GM23338 (cell line): ENCODE data around the gene SLC35D3. TPM values are rescaled to one million over a fixed set of nuclear protein-coding genes. Genes with fewer than 3 reads are reported as not detected.

Experiments
- ATAC-seq: fragments of 200-7000 bp; cut with Tn5 transposase; 3 replicates; pipeline ENCODE4 v1.9.1; 2020
- DNase-seq: peaks from one replicate; pipeline ENCODE4 v3.0.0-alpha.2; 2015; ENCODE audit warnings: low spot score
- H2AFZ ChIP-seq: fragments of 200-600 bp; sonication (generic); 2 replicates; pipeline ENCODE4 v1.8.0; 2016; ENCODE audit warnings: antibody characterized with exemption, mild to moderate bottlenecking, moderate library complexity
- H3F3A ChIP-seq: fragments of 200-600 bp; sonication (generic); replicated peaks from 2 replicates; pipeline ENCODE4 v1.8.0; 2017; ENCODE audit warnings: antibody characterized with exemption, mixed run types, low read depth
- H3K27ac ChIP-seq: fragments of 200-600 bp; sonication (generic); 2 replicates; pipeline ENCODE4 v1.6.1; 2016; ENCODE audit warnings: low read depth
- H3K27me3 ChIP-seq: fragments of 200-600 bp; sonication (generic); 2 replicates; pipeline ENCODE4 v1.8.0; 2016; ENCODE audit warnings: mild to moderate bottlenecking, mixed run types, moderate library complexity; ENCODE audit not compliant: insufficient read depth
- H3K36me3 ChIP-seq: fragments of 200-600 bp; sonication (generic); 2 replicates; pipeline ENCODE4 v1.8.0; 2016; ENCODE audit warnings: mild to moderate bottlenecking; ENCODE audit not compliant: insufficient read depth
- H3K4me1 ChIP-seq: fragments of 200-600 bp; sonication (generic); 2 replicates; pipeline ENCODE4 v1.8.0; 2016; ENCODE audit warnings: mild to moderate bottlenecking, moderate library complexity; ENCODE audit not compliant: insufficient read depth
- H3K4me2 ChIP-seq: fragments of 200-600 bp; sonication (generic); 2 replicates; pipeline ENCODE4 v1.7.1; 2017; ENCODE audit warnings: mixed run types
- H3K4me3 ChIP-seq: fragments of 200-600 bp; sonication (generic); 2 replicates; pipeline ENCODE4 v1.6.1; 2016; ENCODE audit warnings: mixed run types
- H3K79me2 ChIP-seq: fragments of 200-600 bp; sonication (generic); replicated peaks from 2 replicates; pipeline ENCODE4 v1.8.0; 2017; ENCODE audit warnings: mild to moderate bottlenecking; ENCODE audit not compliant: insufficient read depth
- H3K9me2 ChIP-seq: fragments of 200-600 bp; sonication (generic); 2 replicates; pipeline ENCODE4 v1.8.0; 2017; ENCODE audit not compliant: insufficient read depth
- H4K20me1 ChIP-seq: fragments of 200-600 bp; sonication (generic); replicated peaks from 2 replicates; pipeline ENCODE4 v1.8.0; 2017; ENCODE audit warnings: mild to moderate bottlenecking; ENCODE audit not compliant: insufficient read depth
- H3K27ac Mint-ChIP-seq: 2 replicates; pipeline ENCODE4 v1.8.0; 2020; ENCODE audit warnings: inconsistent platforms, mild to moderate bottlenecking, moderate library complexity, mixed read lengths
- H3K27me3 Mint-ChIP-seq: 3 replicates; pipeline ENCODE4 v1.8.0; 2022; ENCODE audit warnings: low read depth, mild to moderate bottlenecking, moderate library complexity, mixed read lengths, inconsistent platforms; ENCODE audit not compliant: insufficient read depth, poor library complexity
- H3K36me3 Mint-ChIP-seq: 3 replicates; pipeline ENCODE4 v1.8.0; 2021; ENCODE audit warnings: low read depth, mild to moderate bottlenecking, inconsistent platforms, moderate library complexity, mixed read lengths
- H3K4me1 Mint-ChIP-seq: 3 replicates; pipeline ENCODE4 v1.8.0; 2020; ENCODE audit warnings: mild to moderate bottlenecking, inconsistent platforms, mixed read lengths
- H3K4me3 Mint-ChIP-seq: 3 replicates; pipeline ENCODE4 v1.8.0; 2021; ENCODE audit warnings: moderate library complexity, mild to moderate bottlenecking, inconsistent platforms, mixed read lengths
- H3K9me3 Mint-ChIP-seq: 3 replicates; pipeline ENCODE4 v1.8.0; 2020; ENCODE audit warnings: moderate library complexity, mild to moderate bottlenecking, inconsistent platforms, mixed read lengths
- CREB1 ChIP-seq: fragments of 250-450 bp; sonication (Bioruptor Pico); IDR thresholded peaks from 2 replicates; pipeline ENCODE4 v1.5.0; 2020; ENCODE audit warnings: low read depth, mild to moderate bottlenecking, moderate library complexity
- JUNB ChIP-seq: IDR thresholded peaks from one replicate; pipeline ENCODE4 v1.6.1; 2016; ENCODE audit warnings: antibody characterized with exemption; ENCODE audit not compliant: unreplicated experiment
- polyA plus RNA-seq: library from polyadenylated mRNA; unstranded; fragments of >200 nt; fragmentation: Nextera tagmentation; extraction: Ambion mirVana; gene quantifications from 2 replicates; pipeline ENCODE4 v1.2.1, GENCODE V29; 2016
- total RNA-seq: library from RNA; depleted of rRNA; stranded (reverse); fragments of >200 nt; shearing (Covaris generic); gene quantifications from 2 replicates; pipeline ENCODE4 v1.2.3, GENCODE V29; 2014
- TF ChIP-seq, protein P1 (sequence below): IDR thresholded peaks from 2 replicates; pipeline ENCODE4 v1.6.1; 2016; ENCODE audit warnings: antibody characterized with exemption
- TF ChIP-seq, protein P2 (sequence below): fragments of 250-450 bp; sonication (Bioruptor Pico); IDR thresholded peaks from 2 replicates; pipeline ENCODE4 v1.5.0; 2020; ENCODE audit warnings: mild to moderate bottlenecking, moderate library complexity

SLC35D3 gene
- total and polyA plus RNA-seq, 2 experiments from 2014 or later, result 0.59 to 1.6 TPM

DNA sequence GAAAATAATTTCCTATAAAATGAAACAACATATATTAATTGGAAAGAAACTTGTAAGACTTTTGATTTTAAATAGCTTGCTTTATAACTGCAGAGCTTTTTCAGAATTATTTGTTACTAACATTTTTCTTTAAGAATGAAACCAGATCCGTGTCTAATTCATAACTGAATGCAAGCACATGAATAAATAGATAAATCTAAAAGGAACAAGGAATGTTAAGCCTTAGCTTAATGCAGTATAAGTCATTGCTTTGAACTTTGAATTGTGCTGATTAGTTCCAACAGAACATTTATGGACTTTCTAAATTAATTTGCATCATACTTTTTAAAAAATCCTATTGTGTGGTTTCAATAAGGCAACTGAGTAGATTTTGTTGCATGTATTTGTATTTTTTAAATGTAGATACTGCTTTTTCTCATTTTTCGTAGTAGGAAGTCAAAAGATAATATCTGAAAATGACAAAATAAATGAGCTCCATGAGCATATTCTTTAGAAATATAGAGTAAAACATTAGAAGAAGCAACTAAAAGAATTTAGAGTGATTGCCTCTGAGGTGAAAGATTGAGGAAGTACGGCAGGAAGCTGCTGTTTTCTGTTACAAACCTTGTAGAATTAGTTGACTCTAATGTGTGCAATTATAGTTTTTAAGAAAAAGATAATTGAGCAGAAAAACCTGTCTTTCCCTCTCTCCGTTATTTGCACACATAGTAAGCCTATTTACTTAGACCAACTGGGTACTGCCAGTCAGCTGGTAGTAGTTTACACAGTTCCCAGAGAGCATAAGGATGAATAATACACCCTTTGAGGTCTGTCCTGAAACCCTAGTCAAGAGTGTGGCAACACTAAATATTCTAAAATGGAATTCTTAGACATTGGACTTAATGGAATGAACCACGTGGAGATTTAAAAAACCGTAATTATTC is 32.6 kb upstream of the SLC35D3 start:
- H3K27ac Mint-ChIP-seq, result no peak overlapping the region
- H3K4me1 ChIP-seq, result no peaks in the 10 kb centered on the region
- no peaks in the 10 kb centered on the region for H4K20me1 ChIP-seq
- H3K27me3 ChIP-seq, result no peaks in the 10 kb centered on the region
- TF ChIP-seq, protein P1, sequence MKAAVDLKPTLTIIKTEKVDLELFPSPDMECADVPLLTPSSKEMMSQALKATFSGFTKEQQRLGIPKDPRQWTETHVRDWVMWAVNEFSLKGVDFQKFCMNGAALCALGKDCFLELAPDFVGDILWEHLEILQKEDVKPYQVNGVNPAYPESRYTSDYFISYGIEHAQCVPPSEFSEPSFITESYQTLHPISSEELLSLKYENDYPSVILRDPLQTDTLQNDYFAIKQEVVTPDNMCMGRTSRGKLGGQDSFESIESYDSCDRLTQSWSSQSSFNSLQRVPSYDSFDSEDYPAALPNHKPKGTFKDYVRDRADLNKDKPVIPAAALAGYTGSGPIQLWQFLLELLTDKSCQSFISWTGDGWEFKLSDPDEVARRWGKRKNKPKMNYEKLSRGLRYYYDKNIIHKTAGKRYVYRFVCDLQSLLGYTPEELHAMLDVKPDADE, result no peak
- TF ChIP-seq CREB1 (CRISPR knock-in tag) (no peak), JUNB (no peak)
- TF ChIP-seq, protein P2, sequence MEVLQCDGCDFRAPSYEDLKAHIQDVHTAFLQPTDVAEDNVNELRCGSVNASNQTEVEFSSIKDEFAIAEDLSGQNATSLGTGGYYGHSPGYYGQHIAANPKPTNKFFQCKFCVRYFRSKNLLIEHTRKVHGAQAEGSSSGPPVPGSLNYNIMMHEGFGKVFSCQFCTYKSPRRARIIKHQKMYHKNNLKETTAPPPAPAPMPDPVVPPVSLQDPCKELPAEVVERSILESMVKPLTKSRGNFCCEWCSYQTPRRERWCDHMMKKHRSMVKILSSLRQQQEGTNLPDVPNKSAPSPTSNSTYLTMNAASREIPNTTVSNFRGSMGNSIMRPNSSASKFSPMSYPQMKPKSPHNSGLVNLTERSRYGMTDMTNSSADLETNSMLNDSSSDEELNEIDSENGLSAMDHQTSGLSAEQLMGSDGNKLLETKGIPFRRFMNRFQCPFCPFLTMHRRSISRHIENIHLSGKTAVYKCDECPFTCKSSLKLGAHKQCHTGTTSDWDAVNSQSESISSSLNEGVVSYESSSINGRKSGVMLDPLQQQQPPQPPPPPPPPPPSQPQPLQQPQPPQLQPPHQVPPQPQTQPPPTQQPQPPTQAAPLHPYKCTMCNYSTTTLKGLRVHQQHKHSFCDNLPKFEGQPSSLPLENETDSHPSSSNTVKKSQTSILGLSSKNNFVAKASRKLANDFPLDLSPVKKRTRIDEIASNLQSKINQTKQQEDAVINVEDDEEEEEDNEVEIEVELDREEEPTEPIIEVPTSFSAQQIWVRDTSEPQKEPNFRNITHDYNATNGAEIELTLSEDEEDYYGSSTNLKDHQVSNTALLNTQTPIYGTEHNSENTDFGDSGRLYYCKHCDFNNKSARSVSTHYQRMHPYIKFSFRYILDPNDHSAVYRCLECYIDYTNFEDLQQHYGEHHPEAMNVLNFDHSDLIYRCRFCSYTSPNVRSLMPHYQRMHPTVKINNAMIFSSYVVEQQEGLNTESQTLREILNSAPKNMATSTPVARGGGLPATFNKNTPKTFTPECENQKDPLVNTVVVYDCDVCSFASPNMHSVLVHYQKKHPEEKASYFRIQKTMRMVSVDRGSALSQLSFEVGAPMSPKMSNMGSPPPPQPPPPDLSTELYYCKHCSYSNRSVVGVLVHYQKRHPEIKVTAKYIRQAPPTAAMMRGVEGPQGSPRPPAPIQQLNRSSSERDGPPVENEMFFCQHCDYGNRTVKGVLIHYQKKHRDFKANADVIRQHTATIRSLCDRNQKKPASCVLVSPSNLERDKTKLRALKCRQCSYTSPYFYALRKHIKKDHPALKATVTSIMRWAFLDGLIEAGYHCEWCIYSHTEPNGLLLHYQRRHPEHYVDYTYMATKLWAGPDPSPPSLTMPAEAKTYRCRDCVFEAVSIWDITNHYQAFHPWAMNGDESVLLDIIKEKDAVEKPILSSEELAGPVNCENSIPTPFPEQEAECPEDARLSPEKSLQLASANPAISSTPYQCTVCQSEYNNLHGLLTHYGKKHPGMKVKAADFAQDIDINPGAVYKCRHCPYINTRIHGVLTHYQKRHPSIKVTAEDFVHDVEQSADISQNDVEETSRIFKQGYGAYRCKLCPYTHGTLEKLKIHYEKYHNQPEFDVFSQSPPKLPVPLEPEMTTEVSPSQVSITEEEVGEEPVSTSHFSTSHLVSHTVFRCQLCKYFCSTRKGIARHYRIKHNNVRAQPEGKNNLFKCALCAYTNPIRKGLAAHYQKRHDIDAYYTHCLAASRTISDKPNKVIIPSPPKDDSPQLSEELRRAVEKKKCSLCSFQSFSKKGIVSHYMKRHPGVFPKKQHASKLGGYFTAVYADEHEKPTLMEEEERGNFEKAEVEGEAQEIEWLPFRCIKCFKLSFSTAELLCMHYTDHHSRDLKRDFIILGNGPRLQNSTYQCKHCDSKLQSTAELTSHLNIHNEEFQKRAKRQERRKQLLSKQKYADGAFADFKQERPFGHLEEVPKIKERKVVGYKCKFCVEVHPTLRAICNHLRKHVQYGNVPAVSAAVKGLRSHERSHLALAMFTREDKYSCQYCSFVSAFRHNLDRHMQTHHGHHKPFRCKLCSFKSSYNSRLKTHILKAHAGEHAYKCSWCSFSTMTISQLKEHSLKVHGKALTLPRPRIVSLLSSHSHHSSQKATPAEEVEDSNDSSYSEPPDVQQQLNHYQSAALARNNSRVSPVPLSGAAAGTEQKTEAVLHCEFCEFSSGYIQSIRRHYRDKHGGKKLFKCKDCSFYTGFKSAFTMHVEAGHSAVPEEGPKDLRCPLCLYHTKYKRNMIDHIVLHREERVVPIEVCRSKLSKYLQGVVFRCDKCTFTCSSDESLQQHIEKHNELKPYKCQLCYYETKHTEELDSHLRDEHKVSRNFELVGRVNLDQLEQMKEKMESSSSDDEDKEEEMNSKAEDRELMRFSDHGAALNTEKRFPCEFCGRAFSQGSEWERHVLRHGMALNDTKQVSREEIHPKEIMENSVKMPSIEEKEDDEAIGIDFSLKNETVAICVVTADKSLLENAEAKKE (CRISPR knock-in tag), result no peak
- no peak overlapping the region for H3K4me2 ChIP-seq
- H3K9me3 Mint-ChIP-seq, result no peaks in the 10 kb centered on the region
- H3K27ac ChIP-seq, result no peak overlapping the region
- no peaks in the 10 kb centered on the region for H3K79me2 ChIP-seq
- no peak overlapping the region for H2AFZ ChIP-seq
- H3K36me3 ChIP-seq, result no peaks in the 10 kb centered on the region
- no peak overlapping the region for H3K4me3 ChIP-seq
- no peak for ATAC-seq
- H3K27me3 Mint-ChIP-seq, result no peaks in the 10 kb centered on the region
- no peaks in the 10 kb centered on the region for H3F3A ChIP-seq
- no peaks in the 10 kb centered on the region for H3K36me3 Mint-ChIP-seq
- H3K9me2 ChIP-seq, result no peaks in the 10 kb centered on the region
- peaks cover 4% of the 10 kb centered on the region; the same call in 1 of the 3 replicates for H3K4me1 Mint-ChIP-seq
- no peak overlapping the region for H3K4me3 Mint-ChIP-seq
- DNase-seq, result no peak
